ENCODE measurements around the gene PLEKHG1.

PLEKHG1 gene

GRCh38 chr6:150606168-150606591, 6.5 kb downstream of the PLEKHG1 start:
- no peak overlapping the region for H3K4me3 ChIP-seq (ENCODE audit: low read depth, low read length)
- DNase-seq (ENCODE audit: low read depth) = no peak
- no peak for TF ChIP-seq CTCF (conservative IDR thresholded peaks at IDR 0.05; ENCODE audit: low read depth, low read length)

GRCh38 chr6:150606647-150607328, 7.1 kb downstream of the PLEKHG1 start:
- H3K4me3 ChIP-seq (ENCODE audit: low read depth, low read length) = no peak overlapping the region
- no peak for TF ChIP-seq CTCF (conservative IDR thresholded peaks at IDR 0.05; ENCODE audit: low read depth, low read length)
- no peak for DNase-seq (ENCODE audit: low read depth)

GRCh38 chr6:150607329-150607650, 7.6 kb downstream of the PLEKHG1 start:
- DNase-seq (ENCODE audit: low read depth) = no peak
- H3K4me3 ChIP-seq (ENCODE audit: low read depth, low read length) = no peak overlapping the region
- no peak for TF ChIP-seq CTCF (conservative IDR thresholded peaks at IDR 0.05; ENCODE audit: low read depth, low read length)

- TF ChIP-seq CTCF (conservative IDR thresholded peaks at IDR 0.05; ENCODE audit: low read depth, low read length) = no peak
- no peak overlapping the region for H3K4me3 ChIP-seq (ENCODE audit: low read depth, low read length)
- no peak for DNase-seq (ENCODE audit: low read depth)
Measured at GRCh38 chr6:150610584-150610983, 10.9 kb downstream of the PLEKHG1 start.

GRCh38 chr6:150613269-150613668, 13.6 kb downstream of the PLEKHG1 start:
- TF ChIP-seq CTCF (conservative IDR thresholded peaks at IDR 0.05; ENCODE audit: low read depth, low read length) = no peak
- no peak for DNase-seq (ENCODE audit: low read depth)
- no peak overlapping the region for H3K4me3 ChIP-seq (ENCODE audit: low read depth, low read length)

- TF ChIP-seq CTCF (conservative IDR thresholded peaks at IDR 0.05; ENCODE audit: low read depth, low read length) = no peak
- no peak overlapping the region for H3K4me3 ChIP-seq (ENCODE audit: low read depth, low read length)
- DNase-seq (ENCODE audit: low read depth) = no peak
Measured at GRCh38 chr6:150615967-150616366, 16.3 kb downstream of the PLEKHG1 start.

GRCh38 chr6:150616586-150616985, 16.9 kb downstream of the PLEKHG1 start:
- TF ChIP-seq CTCF (conservative IDR thresholded peaks at IDR 0.05; ENCODE audit: low read depth, low read length) = no peak
- H3K4me3 ChIP-seq (ENCODE audit: low read depth, low read length) = no peak overlapping the region
- DNase-seq (ENCODE audit: low read depth) = no peak

All from choroid plexus epithelial cell (primary cell).